EL (cell line): ENCODE measurements around the gene CCDC102B.
"Not testable (repeated sequence)": the region's sequence is repeated elsewhere in the genome, so short reads cannot be mapped to it uniquely, and the experiment has no call there.

Source experiments
- DNase-seq: peaks from one replicate; pipeline ENCODE4 v3.0.0-alpha.2; 2016

The CCDC102B gene

GRCh38 chr18:68797871-68798270 is at the start of gene CCDC102B:
Gene CCDC102B (plus strand): TSS chr18:68798080. CDS start chr18:68836764, 38,684 bp downstream.
- peak; percentile 68 for DNase-seq

DNA sequence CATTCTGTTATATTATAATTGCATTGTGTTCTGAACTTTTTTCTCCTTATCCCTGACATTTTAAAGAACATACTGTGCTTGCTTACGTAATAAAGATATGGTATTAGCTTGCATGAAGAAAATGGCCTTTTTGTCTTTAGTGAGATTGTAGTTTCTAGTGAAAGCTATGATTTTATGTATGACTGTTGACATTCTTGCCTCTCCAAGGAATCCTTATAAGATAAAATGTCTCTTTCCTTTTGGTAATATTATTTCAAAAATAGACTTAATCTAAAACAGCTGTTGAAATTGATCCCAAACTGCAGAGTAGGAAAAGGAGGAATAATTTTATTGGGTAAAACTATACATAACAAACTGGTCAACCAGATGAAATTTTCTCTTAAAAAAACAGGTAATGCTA is 40.8 kb upstream of the CCDC102B start:
- DNase-seq: no peak

GRCh38 chr18:68759308-68759707 is 38.6 kb upstream of the CCDC102B start:
- DNase-seq: no peak

- DNase-seq: no peak
Measured at GRCh38 chr18:68763083-68763482, 34.8 kb upstream of the CCDC102B start.

DNA sequence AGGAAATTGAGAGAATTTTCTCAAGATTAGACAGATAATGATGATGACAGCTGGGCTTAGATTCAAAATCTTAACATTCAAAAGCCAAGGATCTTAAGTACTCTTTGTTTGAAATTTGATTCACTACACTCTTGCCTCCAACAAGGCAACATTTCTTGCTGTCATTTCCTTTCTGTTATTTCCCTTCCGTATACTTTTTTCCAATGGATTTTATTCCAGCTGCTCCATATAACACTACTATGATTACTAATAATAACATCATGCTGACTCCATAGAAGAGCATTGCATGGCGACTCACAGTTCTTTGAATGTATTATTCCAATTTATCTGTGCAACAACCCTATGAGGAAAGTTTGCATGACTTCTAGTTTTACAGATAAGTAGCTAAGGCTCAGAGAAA is 33.9 kb upstream of the CCDC102B start:
- DNase-seq: peak; percentile 2

DNA sequence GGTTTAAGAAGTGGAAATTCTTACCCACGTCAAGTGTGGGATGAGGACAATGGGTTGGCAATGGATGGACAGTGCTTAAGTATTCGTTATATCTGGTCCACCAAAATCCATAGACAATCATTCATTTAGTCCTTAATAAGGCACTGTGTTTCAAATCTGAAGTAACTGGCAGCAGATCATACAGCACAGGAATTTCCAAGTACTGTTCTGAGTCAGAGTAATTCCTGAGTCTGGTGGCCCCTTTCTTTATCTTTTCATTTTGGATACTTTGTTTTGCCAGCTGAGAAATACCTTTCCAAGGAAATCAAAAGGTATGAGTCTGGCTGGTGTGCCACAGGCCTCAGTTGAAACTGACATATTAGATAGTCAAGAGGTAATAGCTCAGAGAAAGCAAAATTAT is 31.4 kb upstream of the CCDC102B start:
- DNase-seq: no peak

GRCh38 chr18:68769461-68769860 is 28.4 kb upstream of the CCDC102B start:
- DNase-seq: no peak

DNA sequence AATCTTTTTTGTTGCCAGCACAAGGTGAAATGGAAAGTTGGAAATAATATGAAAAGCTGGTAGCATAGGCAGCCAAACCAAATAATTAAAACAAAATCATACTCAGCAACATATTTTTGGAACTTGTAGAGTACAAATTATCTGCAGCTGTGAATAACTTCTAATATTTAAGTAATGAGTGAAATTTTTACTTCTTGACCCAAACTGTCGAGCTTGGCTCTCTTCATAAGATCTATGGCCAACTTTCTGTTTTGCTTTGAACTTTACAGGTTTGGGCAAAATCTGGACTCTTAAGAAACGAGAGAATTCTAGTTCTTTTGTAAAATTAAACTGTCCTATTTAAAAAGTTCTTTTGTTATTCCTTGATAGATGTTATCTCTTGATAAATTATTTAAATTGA is 25.6 kb upstream of the CCDC102B start:
- no peak for DNase-seq

- no peak for DNase-seq
Measured at GRCh38 chr18:68778280-68778886, 19.5 kb upstream of the CCDC102B start.

DNA sequence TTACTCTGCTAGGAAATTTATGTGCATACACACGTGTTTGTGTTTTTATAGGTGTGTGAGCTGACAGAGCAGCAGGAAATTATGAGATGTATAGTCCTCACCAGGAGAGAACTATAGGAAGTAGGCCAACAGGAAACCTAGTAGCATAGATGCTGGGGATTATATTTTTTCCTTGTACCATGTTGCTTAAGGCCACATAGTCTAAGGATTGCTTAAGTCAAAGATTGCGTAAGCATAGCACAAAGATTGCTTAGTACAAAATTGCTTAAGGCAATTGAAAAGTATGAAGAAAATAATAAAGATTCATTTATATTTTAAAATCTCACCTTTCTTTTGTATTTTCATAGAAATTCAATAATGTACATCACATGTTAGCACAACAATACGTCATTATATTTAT is 18.7 kb upstream of the CCDC102B start:
- DNase-seq: peak; percentile 34

- DNase-seq: no peak
Measured at GRCh38 chr18:68780802-68781635, 16.9 kb upstream of the CCDC102B start.

GRCh38 chr18:68783506-68783905 is 14.4 kb upstream of the CCDC102B start:
- DNase-seq: no peak

- no peak for DNase-seq
Measured at GRCh38 chr18:68784071-68784470, 13.8 kb upstream of the CCDC102B start.

- DNase-seq: not testable (repeated sequence)
Measured at GRCh38 chr18:68790290-68790689, 7.6 kb upstream of the CCDC102B start.

- no peak for DNase-seq
Measured at GRCh38 chr18:68791801-68792200, 6.1 kb upstream of the CCDC102B start.

DNA sequence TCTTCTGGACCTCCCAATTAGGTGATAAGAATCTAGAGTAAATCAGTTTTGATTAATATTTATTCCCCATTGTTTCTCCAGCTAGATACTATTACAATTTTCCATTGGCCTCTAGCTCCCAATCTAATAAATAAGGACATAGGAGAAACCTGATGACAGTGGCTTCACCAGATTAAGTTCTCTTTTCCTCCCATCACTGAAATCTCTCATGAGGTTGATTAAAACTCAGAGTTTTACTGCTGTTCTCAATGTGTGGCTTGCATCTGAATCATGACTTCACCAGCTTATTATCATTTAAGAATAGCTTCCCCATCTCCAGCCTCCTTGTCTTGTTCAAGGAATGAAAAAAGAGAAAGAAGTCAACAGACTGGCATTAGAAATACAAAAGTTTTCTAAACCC is 3.9 kb upstream of the CCDC102B start:
- DNase-seq: no peak

DNA sequence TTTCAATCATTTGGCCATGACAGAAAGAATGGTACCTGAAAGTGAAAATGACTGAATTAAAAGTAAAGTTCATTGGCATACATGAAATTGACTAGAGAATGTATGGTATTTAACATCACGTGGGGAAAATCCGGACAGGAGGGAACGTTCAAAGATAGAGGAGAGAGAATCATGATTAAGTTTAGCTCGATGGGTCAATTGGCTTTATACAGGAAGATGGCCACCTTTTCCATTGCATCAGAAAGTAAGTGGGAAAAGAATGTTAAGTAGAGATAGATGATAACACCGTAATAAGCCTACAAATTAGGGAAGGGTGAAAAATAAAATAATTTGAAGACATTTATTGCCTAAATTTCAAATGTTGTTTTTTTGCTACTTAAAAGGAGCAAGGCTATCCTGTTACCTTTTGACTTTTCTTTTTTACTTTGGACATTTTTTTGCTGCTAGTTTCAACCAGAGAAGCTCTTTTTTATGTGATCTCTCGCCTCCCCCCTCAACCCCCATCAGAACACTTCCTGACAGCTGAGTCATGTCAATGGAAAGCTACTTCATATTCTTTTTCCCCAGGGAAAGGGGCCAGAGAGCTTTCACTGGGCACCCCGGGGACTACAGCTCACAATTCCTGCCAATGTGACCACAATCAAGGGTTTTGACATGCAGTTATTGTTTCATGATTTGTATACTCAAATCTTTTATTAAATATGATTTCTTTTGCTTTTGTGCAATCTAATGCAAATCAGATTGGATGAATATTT is 767 bp upstream of the CCDC102B start:
- peak; percentile 80 for DNase-seq

- peak; percentile 30 for DNase-seq
Measured at GRCh38 chr18:68800075-68800474, 2.2 kb downstream of the CCDC102B start.

DNA sequence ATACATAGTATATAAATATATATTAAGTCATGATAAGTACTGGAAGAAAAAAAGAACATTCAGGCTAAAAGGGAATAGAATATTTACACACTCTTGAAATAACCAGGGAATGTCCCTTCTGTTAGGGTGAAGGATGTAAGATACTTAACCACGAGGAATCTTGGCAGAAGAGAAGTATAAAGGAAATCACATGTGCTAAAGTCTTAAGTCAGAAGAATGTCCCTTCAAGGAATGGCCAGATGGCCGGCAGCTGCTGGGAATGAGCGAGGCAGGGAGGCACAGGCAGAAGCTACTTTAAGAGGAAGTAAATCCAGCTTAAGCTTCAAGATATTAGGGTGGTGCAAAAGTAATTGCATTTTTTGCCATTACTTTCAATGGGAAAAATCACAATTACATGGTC is 5.5 kb downstream of the CCDC102B start:
- DNase-seq: peak; percentile 74

DNA sequence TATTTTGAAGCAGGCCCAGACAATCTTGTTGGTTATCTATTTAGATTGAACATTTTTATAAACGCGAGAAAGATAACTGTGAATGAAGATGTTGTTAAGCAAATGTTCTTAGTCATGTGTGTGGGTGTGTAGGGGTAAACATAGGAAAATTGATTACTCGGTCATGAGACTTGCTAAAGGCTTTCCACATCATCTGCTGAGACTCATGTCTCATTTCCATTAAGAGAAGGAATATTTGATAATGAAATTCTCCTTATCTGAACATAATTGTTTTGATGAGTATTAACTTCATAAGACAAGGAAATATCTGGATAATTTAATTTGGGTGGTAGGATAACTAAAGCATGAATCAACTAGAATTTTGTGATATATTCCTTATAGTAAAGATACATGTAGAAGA is 19.7 kb downstream of the CCDC102B start:
- no peak for DNase-seq

DNA sequence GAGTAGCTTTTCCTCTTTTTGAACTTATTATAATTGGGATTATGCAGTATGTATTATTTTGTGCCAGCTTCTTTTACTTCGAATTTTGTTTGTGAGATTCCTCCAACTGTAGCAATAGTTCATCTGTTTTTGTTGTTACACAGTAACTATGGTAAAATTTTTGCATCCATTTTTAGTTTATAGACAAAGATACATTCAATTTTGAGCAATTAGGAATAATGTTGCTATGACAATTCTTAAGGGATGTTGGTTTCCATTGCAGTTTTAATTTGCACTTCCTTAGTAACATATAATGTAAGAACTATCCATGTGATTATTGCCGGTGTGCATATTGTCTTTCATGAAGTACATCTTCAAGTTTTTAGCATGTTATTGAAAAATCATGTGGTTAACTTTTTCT is 20.7 kb downstream of the CCDC102B start:
- no peak for DNase-seq

DNA sequence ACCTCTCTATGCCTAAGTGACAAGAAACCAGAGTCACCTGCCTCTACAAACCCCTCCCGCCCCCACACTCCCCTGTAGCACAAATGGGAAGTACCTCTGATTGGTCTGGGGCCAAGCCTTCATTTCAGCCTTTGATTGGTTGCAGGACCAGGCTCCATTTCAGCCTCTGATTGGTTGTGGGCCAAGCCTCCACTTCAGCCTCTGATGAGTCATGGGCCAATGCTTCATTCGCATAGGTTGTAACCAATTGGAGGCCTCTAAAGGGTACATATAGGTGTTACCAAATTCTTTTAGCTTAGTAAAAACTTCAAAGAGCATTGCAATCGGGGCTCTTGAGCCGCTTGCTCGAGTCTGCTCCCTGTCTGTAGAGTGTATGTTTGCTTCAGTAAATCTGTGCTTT is 25.0 kb downstream of the CCDC102B start:
- DNase-seq: no peak

GRCh38 chr18:68826121-68826520 is 28.2 kb downstream of the CCDC102B start:
- DNase-seq: no peak
